GM18951 (cell line): ENCODE results near the gene COMMD6.
"Not testable (repeated sequence)": the region's sequence is repeated elsewhere in the genome, so short reads cannot be mapped to it uniquely, and the experiment has no call there.

Experiments used
- POLR2A ChIP-seq: IDR thresholded peaks from 4 replicates; pipeline ENCODE4 v1.6.1; 2011; ENCODE audit warnings: mild to moderate bottlenecking; ENCODE audit not compliant: insufficient read length, insufficient read depth; ENCODE audit errors: extremely low read depth
- in situ Hi-C: fragments of 300-500 bp; cut with MboI; formaldehyde crosslinking; loops from one replicate; pipeline ENCODE4 v1.12.0; 2022; ENCODE audit warnings: low sequenced_read_pairs, mixed read lengths, inconsistent platforms; ENCODE audit not compliant: unreplicated experiment

The COMMD6 gene

DNA sequence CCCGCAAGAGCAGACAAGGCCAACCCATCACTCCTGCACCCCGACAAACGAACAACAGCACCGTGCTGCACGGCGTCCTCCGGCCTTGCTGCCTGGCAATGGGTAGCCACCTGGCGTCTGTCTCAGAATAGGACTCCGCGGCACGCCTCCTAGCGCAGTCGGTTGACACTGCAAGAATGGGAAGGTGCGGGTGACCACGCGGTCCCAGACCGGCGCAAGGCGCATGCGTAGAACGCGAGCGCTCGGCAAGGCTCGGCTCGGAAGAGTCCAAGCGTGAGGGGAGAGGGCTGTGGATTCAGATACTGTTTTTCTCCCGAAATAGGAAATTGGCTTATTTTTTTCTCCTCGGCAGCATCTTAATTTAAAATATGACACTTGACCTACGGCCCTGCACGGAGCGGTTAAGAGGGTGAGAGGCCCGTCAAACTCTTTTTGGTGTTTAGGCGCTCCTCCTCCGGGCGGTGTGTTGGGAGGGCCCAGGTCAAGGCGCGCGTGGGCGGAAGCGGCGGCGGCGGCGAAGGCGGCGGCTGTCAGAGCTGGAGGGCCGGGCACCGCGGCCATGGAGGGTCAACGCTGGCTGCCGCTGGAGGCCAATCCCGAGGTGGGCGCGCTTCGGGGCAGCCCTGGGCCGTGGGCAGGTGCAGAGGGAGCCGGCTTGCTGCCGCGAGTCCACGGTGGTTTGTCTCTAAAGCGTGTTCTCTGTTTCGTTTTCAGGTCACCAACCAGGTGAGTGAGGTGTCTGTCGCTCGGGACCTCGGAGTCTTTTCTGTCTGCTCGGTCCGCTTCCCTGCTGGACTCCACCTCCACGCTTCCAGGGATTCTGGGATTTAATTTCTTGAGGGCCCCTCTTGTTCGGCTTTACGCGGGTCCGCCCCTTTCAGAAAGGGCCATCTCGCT is 11.9 kb upstream of the COMMD6 start, which contains the start of gene UCHL3:
UCHL3 (plus strand) TSS at position 530 of the 897 bp plus-strand sequence; CDS start at position 560, 30 bp downstream.
- in situ Hi-C loops, result no loop called here
- peak; percentile 93 for TF ChIP-seq POLR2A

DNA sequence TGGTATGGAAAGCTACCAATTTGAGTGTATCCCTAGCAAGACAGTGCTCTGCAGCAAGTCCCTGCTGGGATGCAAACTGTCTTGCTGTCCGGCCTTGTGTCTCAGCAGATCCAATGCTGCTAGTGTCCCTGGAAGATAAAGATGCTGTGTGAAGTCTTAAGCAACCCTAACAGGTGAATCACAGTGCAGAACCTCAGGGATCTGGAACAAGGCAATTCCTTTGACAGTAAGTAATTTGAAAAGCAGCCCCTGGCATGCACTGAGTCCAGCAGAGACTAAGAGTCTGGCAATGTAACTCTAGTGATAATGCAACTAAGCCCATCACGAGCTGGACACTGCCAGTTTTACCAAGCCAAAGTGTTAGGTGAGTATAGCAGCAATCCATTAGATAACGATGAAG is 10.3 kb upstream of the COMMD6 start:
- no peak for TF ChIP-seq POLR2A
- in situ Hi-C loops, result no loop called here

DNA sequence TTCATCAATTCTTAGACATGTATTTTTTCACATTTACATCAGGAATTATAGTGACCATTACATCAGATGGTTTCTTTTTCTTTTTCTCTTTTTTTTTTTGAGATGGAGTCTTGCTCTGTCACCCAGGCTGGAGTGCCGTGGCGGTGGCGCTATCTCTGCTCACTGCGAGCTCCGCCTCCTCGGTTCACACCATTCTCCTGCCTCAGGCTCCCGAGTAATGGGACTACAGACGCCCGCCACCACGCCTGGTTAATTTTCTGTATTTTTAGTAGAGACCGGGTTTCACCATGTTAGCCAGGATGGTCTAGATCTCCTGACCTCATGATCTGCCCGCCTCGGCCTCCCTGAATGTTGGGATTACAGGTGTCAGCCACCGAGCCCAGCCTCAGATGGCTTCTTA is 7.7 kb upstream of the COMMD6 start:
- in situ Hi-C loops, result not testable (repeated sequence)

DNA sequence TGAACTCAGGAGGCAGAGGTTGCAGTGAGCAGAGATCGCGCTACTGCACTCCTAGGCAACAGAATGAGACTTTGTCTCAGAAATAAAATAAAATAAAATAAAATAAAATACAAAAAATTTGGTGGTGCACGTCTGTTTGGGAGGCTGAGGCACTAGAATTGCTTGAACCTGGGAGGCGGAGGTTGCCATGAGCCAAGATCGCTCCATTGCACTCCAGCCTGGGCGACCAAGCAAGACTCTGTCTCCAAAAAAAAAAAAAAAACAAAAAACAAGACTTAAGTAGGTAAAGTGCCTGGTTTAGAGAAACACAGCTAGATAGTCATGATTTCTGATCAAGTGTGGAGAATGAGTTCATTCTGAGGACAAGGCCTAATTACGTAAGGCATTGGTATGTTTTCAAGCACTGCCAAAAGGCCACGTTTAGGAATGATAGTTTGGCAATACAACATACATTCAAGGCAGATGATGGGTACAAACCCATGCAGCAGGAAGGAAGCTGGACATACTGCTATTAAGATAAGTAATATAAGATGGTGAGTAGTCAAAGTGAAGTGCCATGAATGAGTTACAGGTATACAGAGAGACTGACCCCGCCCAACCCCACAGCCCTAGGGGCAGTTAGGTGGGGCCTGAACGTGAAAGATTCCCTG is 7.2 kb upstream of the COMMD6 start:
- TF ChIP-seq POLR2A, result no peak
- in situ Hi-C loops, result no loop called here

DNA sequence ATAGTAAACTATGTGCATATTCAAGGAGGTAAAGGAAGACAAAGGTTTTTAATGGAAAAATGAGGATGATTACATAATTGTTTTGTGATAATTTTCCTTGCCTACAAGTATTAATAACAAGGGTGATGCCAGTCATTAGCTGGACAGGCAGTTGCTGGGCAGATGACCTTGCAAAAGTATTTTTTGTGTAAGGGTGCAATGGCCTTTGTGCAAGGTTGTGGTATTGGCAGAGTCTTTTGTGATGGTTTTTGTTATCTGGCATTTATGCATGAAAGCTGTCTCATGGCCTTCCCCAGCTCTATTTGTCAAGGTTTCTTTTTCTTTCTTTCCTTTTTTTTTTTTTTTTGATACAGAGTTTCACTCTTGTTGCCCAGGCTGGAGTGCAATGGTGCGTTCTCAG is 4.3 kb upstream of the COMMD6 start:
- no peak for TF ChIP-seq POLR2A
- in situ Hi-C loops, result no loop called here

DNA sequence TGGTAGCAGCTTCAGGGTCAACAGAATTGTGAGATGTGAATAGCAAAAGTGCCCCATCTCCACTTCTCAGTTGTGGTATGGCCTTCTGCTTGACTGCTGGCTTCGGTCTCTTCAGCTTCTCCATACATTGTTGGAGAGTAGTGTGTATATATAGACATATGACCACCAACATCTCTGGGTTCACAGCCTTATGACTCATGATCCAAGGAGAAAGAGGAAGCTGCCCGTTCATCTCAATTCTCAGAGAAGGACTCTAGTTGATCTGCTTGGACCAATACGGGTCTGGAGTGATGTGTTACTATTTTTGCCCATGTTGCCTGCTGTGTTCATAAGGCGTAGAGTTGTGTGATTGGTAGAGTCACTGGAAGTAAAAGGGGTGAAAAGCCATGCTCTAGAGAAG is 3.6 kb upstream of the COMMD6 start:
- TF ChIP-seq POLR2A, result no peak
- in situ Hi-C loops, result no loop called here

DNA sequence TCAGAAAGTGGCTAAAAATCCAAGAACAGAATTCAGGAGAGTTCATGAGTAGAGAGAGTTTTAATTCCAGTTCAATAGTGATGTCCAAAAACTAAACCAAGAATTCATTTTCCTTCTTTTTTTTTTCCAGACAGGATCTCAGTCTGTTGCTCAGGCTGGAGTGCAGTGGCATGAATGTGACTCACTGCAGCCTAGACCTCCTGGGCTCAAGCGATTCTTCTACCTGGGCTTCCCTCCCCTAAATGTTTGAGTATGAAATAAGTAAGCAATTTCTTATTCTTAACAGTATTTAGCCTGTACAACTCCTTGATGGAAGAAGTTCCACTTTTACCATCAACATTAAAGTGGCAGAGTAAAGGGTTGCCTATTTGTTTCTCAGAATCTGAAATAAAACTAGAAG is 3.8 kb downstream of the COMMD6 start:
- in situ Hi-C loops, result no loop called here
- TF ChIP-seq POLR2A, result no peak

DNA sequence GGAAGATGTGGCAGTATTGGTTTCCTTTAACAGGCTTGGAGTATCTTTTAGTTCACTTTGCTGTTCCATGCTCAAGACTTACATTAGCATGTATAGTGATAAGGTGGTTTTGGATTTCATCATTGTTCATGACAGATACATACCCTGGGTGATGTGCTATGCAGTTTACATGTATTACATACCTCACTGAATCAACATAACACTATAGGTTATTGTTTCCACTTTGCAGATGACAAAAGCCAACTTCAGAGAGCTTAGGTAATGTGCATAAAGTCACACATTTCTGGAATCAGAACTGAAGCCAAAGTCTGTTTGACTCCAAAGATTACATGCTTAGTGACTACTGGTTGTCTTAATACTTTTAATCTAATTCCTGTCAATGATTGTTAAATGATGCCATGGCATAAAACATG is 7.1 kb downstream of the COMMD6 start:
- in situ Hi-C loops, result no loop called here
- TF ChIP-seq POLR2A, result no peak

DNA sequence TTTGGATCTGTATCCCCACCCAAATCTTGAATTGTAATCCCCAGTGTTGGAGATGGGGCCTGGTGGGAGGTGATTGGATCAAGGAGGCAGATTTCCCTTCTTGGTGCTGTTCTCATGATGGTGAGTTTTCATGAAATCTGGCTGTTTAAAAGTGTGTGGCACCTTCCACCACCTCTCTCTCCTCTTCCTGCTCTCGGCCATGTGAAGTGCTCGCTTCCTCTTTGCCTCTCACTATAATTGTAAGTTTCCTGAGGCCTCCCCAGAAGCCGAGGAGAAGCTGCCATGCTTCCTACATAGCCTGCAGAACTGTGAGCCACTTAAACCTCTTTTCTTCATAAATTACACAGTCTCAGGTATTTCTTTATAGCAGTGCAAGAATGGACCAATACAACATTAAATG is 15.7 kb downstream of the COMMD6 start:
- no peak for TF ChIP-seq POLR2A
- in situ Hi-C loops, result no loop called here

DNA sequence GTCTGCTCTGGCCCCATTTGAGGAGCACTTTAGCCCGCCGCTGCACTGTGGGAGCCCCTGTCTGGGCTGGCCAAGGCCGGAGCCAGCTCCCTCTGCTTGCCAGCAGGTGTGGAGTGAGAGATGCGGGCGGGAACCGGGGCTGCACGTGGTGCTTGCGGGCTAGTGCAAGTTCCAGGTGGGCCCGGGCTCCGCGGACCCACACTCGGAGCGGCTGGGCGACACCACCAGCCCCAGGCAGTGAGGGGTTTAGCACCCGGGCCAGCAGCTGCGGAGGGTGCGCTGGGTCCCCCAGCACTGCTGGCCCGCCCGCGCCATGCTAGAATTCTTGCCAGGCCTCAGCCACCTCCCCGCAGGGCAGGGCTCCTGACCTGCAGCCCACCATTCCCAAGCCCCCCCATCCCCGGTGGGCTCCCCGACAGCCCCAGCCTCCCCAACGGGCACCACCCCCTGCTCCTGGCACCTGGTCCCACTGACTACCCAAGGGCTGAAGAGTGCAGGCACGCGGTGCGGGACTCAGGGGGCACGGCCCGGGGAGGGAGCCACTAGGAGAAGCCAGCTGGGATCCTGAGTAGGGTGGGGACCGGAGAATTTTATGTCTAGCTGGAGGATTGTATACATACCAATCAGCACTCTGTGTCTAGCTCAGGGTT is 19.1 kb downstream of the COMMD6 start:
- no peak for TF ChIP-seq POLR2A

DNA sequence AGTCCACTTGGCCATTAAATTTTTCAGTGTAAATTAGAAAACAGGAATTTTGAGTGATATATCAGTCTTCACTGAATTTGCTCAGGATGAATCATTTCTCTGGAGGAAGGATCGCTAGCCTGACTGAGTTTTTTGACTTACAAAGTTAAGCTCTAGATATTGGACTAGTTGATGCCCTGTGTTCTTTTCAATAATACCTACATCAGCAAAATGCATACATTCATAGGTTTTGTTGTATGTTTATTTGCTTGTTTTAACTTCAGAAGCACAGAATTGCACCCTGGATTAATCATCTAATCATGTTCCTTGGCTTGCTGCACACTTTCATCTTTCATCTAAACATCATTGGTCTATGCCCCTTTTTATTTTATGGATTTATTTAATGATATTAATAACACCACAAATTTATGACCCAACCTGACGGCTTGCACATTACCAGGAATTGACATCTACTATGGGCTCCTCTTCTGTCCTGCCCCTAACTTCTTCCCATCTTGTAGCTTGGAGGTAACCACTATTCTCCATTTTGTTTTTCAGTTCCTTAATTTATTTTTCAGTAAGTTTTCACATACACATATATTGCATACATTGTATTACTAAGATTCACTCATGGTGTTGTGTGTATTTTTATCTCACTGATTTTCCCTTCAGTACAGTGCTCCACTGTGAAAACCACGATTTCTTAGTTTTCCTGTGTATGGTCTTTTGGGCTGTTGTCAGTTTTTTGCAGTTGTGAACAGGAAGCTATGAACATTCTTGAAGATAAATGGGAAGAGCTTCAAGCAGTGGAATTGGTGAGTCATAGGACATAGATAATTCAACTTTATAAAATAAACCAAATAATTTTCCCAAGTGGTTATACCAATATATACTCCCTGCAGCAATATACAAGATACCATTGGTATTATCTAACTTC is 23.3 kb downstream of the COMMD6 start:
- in situ Hi-C loops, result no loop called here
- TF ChIP-seq POLR2A, result no peak

More for the DNA sequence above, 19.1 kb downstream of the COMMD6 start:
- in situ Hi-C loops, result no loop called here

DNA sequence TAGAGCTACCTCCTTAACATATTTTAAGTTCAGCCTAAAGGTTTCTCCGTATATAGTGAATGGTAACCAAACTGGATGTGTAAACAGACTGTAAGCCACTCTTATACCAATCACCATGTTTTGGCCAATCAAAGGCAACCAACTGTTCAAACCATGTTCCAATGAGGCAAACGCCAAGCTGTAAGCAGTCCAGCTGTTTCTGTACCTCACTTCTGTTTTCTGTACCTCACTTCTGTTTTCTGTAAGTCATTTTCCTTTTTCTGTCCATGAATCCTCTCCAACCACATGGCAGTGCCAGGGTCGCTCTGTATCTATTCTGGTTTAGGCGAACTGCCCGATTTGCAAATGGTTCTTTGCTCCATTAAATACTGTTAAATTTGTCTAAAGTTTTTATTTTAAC is 24.4 kb downstream of the COMMD6 start:
- no peak for TF ChIP-seq POLR2A

DNA sequence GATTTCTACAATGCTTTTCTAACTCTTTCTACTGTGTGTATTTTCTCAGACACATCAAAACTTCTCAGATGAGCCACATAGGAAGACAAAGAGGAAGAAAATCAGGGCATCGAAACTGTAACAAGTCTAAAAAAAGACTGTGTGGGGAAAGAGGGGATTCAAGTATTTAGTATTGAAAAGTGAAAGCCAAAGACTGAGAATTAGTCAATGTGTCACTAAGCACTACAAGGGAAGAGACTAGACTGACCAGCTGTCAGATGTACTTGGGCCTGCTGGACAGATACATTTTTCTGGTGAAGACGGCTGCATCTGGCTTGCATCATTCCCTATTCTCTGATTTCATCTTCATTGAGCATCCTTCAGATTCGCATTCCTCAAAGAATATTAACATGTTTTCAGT is 25.4 kb downstream of the COMMD6 start:
- TF ChIP-seq POLR2A, result no peak
- in situ Hi-C loops, result no loop called here

More for the DNA sequence above, 24.4 kb downstream of the COMMD6 start:
- in situ Hi-C loops, result no loop called here
